ENCODE results near the gene JAK1. TPM values are rescaled to one million over a fixed set of nuclear protein-coding genes. Genes with fewer than 3 reads are reported as not detected.

The JAK1 gene
- total and polyA plus RNA-seq, 11 donors, result 20.5 to 189 (median 94.8) TPM

DNA sequence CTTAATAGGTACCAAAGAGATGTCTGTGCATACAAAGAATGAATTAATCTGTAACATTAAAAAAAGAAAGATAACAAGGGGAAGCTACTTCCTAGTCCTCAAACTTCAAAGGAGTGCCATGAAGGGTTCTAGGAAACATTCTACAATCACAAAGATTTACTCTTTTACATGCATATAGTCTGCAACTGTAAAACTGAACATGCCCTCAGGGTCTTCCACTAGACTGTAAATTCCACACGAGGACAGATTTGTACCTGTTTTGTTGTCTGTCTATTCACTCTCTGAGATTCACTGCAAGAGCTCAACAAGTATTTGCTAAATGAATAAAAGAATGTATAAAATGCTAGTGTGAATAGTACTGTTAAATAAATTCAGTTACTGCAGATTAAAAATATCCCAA is 4.4 kb downstream of the JAK1 start:
- no peaks in the 10 kb centered on the region for H3K9me3 ChIP-seq
- intact Hi-C loops (cut with DNase I), result loop anchor here in 5 of 10 donors (5.0 to 10.0 kb wide), 5 partner anchors 65 to 103 kb away; no protein-coding TSS in a partner anchor
- H3K36me3 ChIP-seq, result peaks cover 0 to 3% (median 0%) of the 10 kb centered on the region in 9 donors
- WGBS, 4 donors, result 75 to 84% (median 79%) methylated on average over 1 of the region's 1 CpG
- ATAC-seq, result no peak
- peak overlapping the region in 1 of 12 donors; percentile 24 for H3K27ac ChIP-seq
- TF ChIP-seq POLR2A (IDR thresholded peaks at IDR 0.05), result no peak
- TF ChIP-seq, protein P1, sequence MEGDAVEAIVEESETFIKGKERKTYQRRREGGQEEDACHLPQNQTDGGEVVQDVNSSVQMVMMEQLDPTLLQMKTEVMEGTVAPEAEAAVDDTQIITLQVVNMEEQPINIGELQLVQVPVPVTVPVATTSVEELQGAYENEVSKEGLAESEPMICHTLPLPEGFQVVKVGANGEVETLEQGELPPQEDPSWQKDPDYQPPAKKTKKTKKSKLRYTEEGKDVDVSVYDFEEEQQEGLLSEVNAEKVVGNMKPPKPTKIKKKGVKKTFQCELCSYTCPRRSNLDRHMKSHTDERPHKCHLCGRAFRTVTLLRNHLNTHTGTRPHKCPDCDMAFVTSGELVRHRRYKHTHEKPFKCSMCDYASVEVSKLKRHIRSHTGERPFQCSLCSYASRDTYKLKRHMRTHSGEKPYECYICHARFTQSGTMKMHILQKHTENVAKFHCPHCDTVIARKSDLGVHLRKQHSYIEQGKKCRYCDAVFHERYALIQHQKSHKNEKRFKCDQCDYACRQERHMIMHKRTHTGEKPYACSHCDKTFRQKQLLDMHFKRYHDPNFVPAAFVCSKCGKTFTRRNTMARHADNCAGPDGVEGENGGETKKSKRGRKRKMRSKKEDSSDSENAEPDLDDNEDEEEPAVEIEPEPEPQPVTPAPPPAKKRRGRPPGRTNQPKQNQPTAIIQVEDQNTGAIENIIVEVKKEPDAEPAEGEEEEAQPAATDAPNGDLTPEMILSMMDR (IDR thresholded peaks at IDR 0.05), result no peak
- H3K4me3 ChIP-seq, result no peak overlapping the region
- H3K27me3 ChIP-seq, result no peaks in the 10 kb centered on the region
- peaks cover 0 to 85% (median 60%) of the 10 kb centered on the region in 12 donors for H3K4me1 ChIP-seq
- no peak for DNase-seq

DNA sequence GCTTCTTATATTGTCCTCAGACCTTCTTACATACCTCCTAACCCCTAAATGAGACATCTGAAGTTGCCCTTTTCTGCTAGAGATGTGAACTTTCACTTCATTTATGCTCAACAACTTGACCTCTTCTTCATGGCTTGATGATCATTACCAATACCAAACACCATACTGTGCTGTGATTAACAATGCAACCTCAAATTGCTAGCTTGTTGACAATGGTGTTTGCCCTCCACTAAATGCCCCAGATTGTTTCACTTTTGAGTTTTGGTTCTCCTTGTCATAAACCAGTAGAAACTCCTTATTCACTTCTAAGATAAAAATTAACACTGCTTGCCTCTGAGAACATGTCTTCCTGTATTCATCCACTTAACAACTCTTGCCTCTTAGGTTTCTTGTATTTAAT is 5.6 kb downstream of the JAK1 start:
- peaks cover 2 to 96% (median 71%) of the 10 kb centered on the region in 12 donors for H3K4me1 ChIP-seq
- DNase-seq (no peak), ATAC-seq (no peak)
- H3K4me3 ChIP-seq, result no peak overlapping the region
- H3K9me3 ChIP-seq, result no peaks in the 10 kb centered on the region
- TF ChIP-seq, protein P1 (IDR thresholded peaks at IDR 0.05), result no peak
- no peak for TF ChIP-seq POLR2A (IDR thresholded peaks at IDR 0.05)
- intact Hi-C loops (cut with DNase I), result loop anchor here in 5 of 10 donors (5.0 to 10.0 kb wide), 5 partner anchors 63 to 104 kb away; no protein-coding TSS in a partner anchor
- H3K27me3 ChIP-seq, result no peaks in the 10 kb centered on the region
- peak overlapping the region in 1 of 12 donors; percentile 29 for H3K27ac ChIP-seq
- H3K36me3 ChIP-seq, result no peaks in the 10 kb centered on the region

DNA sequence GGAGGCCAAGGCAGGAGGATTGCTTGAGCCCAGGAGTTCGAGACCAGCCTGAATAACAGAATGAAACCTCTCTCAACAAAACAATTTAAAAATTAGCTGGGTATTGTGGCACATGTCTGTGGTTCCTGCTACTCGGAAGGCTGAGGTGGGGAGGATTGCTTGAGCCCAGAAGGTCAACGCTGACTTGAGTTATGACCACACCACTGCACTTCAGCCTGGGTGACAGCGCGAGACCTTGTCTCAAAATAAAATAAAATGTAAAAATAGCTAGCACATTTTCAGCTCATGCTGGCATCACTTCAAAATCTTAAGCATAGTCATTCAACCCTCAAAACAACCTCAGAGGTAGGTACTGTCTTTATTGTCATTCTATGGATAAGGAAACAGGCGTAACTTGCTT is 6.4 kb downstream of the JAK1 start:
- TF ChIP-seq, protein P1 (IDR thresholded peaks at IDR 0.05), result no peak
- TF ChIP-seq POLR2A (IDR thresholded peaks at IDR 0.05), result no peak
- Histone ChIP-seq H3K27me3 (no peaks in the 10 kb centered on the region), H3K4me1 (peaks cover 2 to 99% (median 75%) of the 10 kb centered on the region in 12 donors), H3K4me3 (no peak overlapping the region), H3K9me3 (no peaks in the 10 kb centered on the region), H3K36me3 (no peaks in the 10 kb centered on the region), H3K27ac (no peak overlapping the region)
- no peak for DNase-seq
- intact Hi-C loops (cut with DNase I), result loop anchor here in 6 of 10 donors (5.0 to 10.0 kb wide), 5 partner anchors 63 to 105 kb away; no protein-coding TSS in a partner anchor
- WGBS, 4 donors, result 67 to 82% (median 77%) methylated on average over 6 of the region's 6 CpGs
- ATAC-seq, result no peak

DNA sequence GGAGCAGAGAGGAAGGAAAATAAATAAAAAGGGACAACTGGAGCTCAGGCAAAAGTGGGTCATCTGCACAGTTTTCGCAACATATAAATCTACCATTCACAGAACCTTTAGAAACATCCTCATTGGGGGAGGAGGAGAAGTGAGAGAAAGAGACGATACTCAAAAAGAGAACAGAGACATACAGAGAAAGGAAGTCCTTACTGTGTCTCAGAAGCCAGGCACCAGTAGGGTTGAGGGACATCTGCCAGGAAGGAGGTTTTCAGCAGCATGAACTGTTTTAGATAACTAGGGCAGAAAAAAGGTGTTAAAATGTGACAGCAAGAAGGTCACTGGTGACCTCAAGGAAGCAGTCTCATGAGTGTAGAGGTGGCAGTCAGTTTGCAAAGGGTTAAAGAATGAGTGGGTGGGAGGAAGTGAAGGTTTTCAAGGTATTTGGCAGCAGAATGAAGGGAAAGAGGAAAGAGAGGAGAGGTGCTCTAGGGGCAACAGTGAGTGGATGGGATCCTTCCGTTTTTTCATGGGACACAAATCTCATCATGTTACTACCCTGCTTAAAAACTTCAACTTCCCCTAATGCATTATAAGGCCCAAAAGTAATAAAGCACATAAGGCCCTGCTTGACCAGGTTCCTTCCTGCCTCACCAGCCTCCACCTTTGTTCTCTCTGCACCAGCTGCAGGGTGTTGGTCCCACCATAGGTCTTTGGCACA is 9.5 kb downstream of the JAK1 start:
- TF ChIP-seq, protein P1 (IDR thresholded peaks at IDR 0.05), result no peak
- TF ChIP-seq POLR2A (IDR thresholded peaks at IDR 0.05), result no peak
- ATAC-seq, result peak in 3 of 4 donors; percentile 14 to 39 (median 17)
- Histone ChIP-seq H3K9me3 (no peaks in the 10 kb centered on the region), H3K4me1 (peaks cover 0 to 99% (median 56%) of the 10 kb centered on the region in 12 donors), H3K36me3 (no peaks in the 10 kb centered on the region), H3K27ac (peak overlapping the region in 5 of 12 donors; percentile 2 to 85 (median 67)), H3K27me3 (no peaks in the 10 kb centered on the region), H3K4me3 (no peak overlapping the region)
- intact Hi-C loops (cut with DNase I), result loop anchor here in 1 of 10 donors (5.0 kb wide), 1 partner anchor 60 kb away; no protein-coding TSS in a partner anchor
- 66 to 69% (median 67%) methylated on average over 3 of the region's 3 CpGs for WGBS, 4 donors
- DNase-seq, result no peak
